HepG2 (cell line): ENCODE results near the gene CPA2. TPM values are rescaled to one million over a fixed set of nuclear protein-coding genes. Genes with fewer than 3 reads are reported as not detected.

Source experiments
- ATAC-seq: fragments of 200-7000 bp; cut with Tn5 transposase; 3 replicates; pipeline ENCODE4 v1.9.1; 2020; ENCODE audit warnings: mild to moderate bottlenecking, moderate library complexity
- BruUV-seq: library from RNA; stranded (reverse); fragments of 400-500 nt; replicated peaks from 2 replicates; lab custom pipeline; 2021; lab: Mats Ljungman, UMichigan
- CTCF ChIA-PET: fragments of 300-600 bp; formaldehyde crosslinking; extraction: SDS; loops from one replicate; lab custom pipeline; 2021; ENCODE audit warnings: low total read pairs, inconsistent platforms, low intra/inter-chr PET ratio; lab: Yijun Ruan, JAX
- POLR2A ChIA-PET: fragments of 350-600 bp; sonication (Branson Sonifier 250); formaldehyde crosslinking; loops from one replicate; lab custom pipeline; 2020; ENCODE audit warnings: antibody characterized with exemption, inconsistent platforms; lab: Yijun Ruan, JAX
- DNase-seq: peaks from one replicate; pipeline ENCODE4 v3.0.0-alpha.2; 2015; ENCODE audit warnings: low spot score
- FAIRE-seq: peaks from 3 replicates; lab custom pipeline; 2011; peaks lifted over from hg19 to GRCh38; lab: Jason Lieb, UNC
- H2AFZ ChIP-seq: one replicate; pipeline ENCODE4 v1.6.1; 2011; ENCODE audit warnings: low read length, inconsistent platforms
- H3K27ac ChIP-seq: fragments of 300-600 bp; 3 replicates; pipeline ENCODE4 v1.8.0; 2011; ENCODE audit warnings: mixed run types, mild to moderate bottlenecking, mixed read lengths, low read length, inconsistent platforms; ENCODE audit not compliant: insufficient read depth; ENCODE audit errors: extremely low read length
- H3K27me3 ChIP-seq, 2 experiments: fragments of 200-600 bp in 1 of 2; 2 replicates in 1 of 2; 3 replicates in 1 of 2; pipeline versions ENCODE4 v1.6.0 to v1.8.0; 2011; ENCODE audit warnings: low read length in 2 of 2, mild to moderate bottlenecking in 2 of 2, moderate library complexity in 2 of 2, inconsistent platforms in 1 of 2; ENCODE audit not compliant: insufficient read depth in 2 of 2, control insufficient read depth in 1 of 2
- H3K36me3 ChIP-seq, 2 experiments: fragments of 200-600 bp in 1 of 2; replicated peaks in 1 of 2; 2 replicates in 1 of 2; 3 replicates in 1 of 2; pipeline versions ENCODE4 v1.5.1 to v1.8.0; 2011; ENCODE audit warnings: low read length in 2 of 2, inconsistent platforms in 1 of 2; ENCODE audit not compliant: insufficient read depth in 2 of 2, control insufficient read depth in 1 of 2
- H3K4me1 ChIP-seq: 2 replicates; pipeline ENCODE4 v1.5.1; 2012; ENCODE audit warnings: low read length, inconsistent platforms; ENCODE audit not compliant: insufficient read depth
- H3K4me2 ChIP-seq: 2 replicates; pipeline ENCODE4 v1.6.0; 2011; ENCODE audit warnings: low read depth, low read length, inconsistent platforms
- H3K4me3 ChIP-seq, 3 experiments: fragments of 200-600 bp in 1 of 3; sonication (generic), shearing (Covaris generic) in 1 of 3; replicated peaks in 1 of 3; 2 replicates each; pipeline ENCODE4 v1.5.1; 2011 to 2016; ENCODE audit warnings: low read length in 3 of 3, inconsistent platforms in 2 of 3, low read depth in 2 of 3, mild to moderate bottlenecking in 2 of 3, control low read depth in 1 of 3, mixed read lengths in 1 of 3; ENCODE audit not compliant: insufficient read depth in 1 of 3
- H3K79me2 ChIP-seq: one replicate; pipeline ENCODE4 v1.6.1; 2011; ENCODE audit warnings: low read length, inconsistent platforms; ENCODE audit not compliant: insufficient read depth
- H3K9ac ChIP-seq: 2 replicates; pipeline ENCODE4 v1.6.0; 2011; ENCODE audit warnings: mild to moderate bottlenecking, low read depth, low read length, inconsistent platforms; ENCODE audit not compliant: insufficient read depth
- H3K9me3 ChIP-seq: 2 replicates; pipeline ENCODE4 v1.5.1; 2012; ENCODE audit warnings: mild to moderate bottlenecking, low read length
- H4K20me1 ChIP-seq: 2 replicates; pipeline ENCODE4 v1.6.0; 2011; ENCODE audit warnings: inconsistent platforms, mild to moderate bottlenecking, low read length, moderate library complexity; ENCODE audit not compliant: insufficient read depth
- CREB1 ChIP-seq, 2 experiments: fragments of 450-650 bp in 1 of 2; IDR thresholded peaks; 2 replicates each; pipeline ENCODE4 v1.6.1; 2016 to 2017; ENCODE audit warnings: control low read depth in 1 of 2, mild to moderate bottlenecking in 1 of 2, missing compliant biosample characterization in 1 of 2, missing genetic modification characterization in 1 of 2
- HHEX ChIP-seq: IDR thresholded peaks from 2 replicates; pipeline ENCODE4 v1.6.1; 2016; ENCODE audit warnings: control low read depth
- IRX3 ChIP-seq: sonication (generic); formaldehyde crosslinking; IDR thresholded peaks from 2 replicates; pipeline ENCODE4 v1.8.1; 2023; ENCODE audit warnings: mild to moderate bottlenecking, low read depth, missing genetic modification reagents, borderline replicate concordance
- JDP2 ChIP-seq: sonication (generic); formaldehyde crosslinking; IDR thresholded peaks from 2 replicates; pipeline ENCODE4 v1.8.1; 2022; ENCODE audit warnings: missing genetic modification reagents, borderline replicate concordance
- MAFF ChIP-seq: IDR thresholded peaks from 2 replicates; pipeline ENCODE4 v1.6.1; 2011; ENCODE audit warnings: low read depth, low read length, improper control_type of control experiment
- NFKBIZ ChIP-seq: IDR thresholded peaks from 2 replicates; pipeline ENCODE4 v1.6.1; 2018; ENCODE audit warnings: missing genetic modification reagents, missing compliant biosample characterization
- SMC3 ChIP-seq: IDR thresholded peaks from 2 replicates; pipeline ENCODE4 v1.6.1; 2011; ENCODE audit warnings: low read length, improper control_type of control experiment
- ZBTB43 ChIP-seq: sonication (generic); formaldehyde crosslinking; conservative IDR thresholded peaks from 2 replicates; pipeline ENCODE4 v1.4.0; 2020; ENCODE audit warnings: missing genetic modification reagents
- ZNF337 ChIP-seq: sonication (generic); formaldehyde crosslinking; IDR thresholded peaks from 2 replicates; pipeline ENCODE4 v1.5.1; 2020; ENCODE audit warnings: missing genetic modification reagents, low read depth, mild to moderate bottlenecking, borderline replicate concordance
- ZNF850 ChIP-seq: sonication (generic); formaldehyde crosslinking; conservative IDR thresholded peaks from 2 replicates; pipeline ENCODE4 v1.9.0; 2021; ENCODE audit warnings: mild to moderate bottlenecking, missing genetic modification reagents
- ZNF879 ChIP-seq: sonication (generic); formaldehyde crosslinking; IDR thresholded peaks from 2 replicates; pipeline ENCODE4 v1.8.1; 2023; ENCODE audit warnings: missing genetic modification reagents
- ZSCAN12 ChIP-seq: sonication (generic); formaldehyde crosslinking; IDR thresholded peaks from 2 replicates; pipeline ENCODE4 v1.9.0; 2021; ENCODE audit warnings: mild to moderate bottlenecking, missing genetic modification reagents
- WGBS: methylation state at CpG from one replicate; pipeline ENCODE4 v1.1.6; 2017; ENCODE audit warnings: low lambda C conversion rate; 5-methylcytosine and 5-hydroxymethylcytosine counted together
- in situ Hi-C: cut with HindIII; loops from 2 replicates; pipeline ENCODE4 v1.10.0; 2017; ENCODE audit warnings: low pct_unique_long_range_greater_than_20kb; ENCODE audit not compliant: extremely low pct_ligation_motif_present
- intact Hi-C: fragments of 100-400 bp; cut with micrococcal nuclease; formaldehyde crosslinking; loops from one replicate; pipeline ENCODE4 v1.10.0; 2022; ENCODE audit not compliant: unreplicated experiment
- polyA plus RNA-seq, 8 experiments: library from polyadenylated mRNA; depleted of rRNA in 3 of 8; stranded (reverse) in 7 of 8; unstranded in 1 of 8; fragments of >200 nt; fragmentation: Illumina TruSeq in 4 of 8; extraction: Trizol in 4 of 8; gene quantifications; 2 replicates each; pipeline versions ENCODE4 v1.2.1 to v1.2.3, GENCODE V29; 2011 to 2016; ENCODE audit warnings: low read depth in 4 of 8, missing spikeins in 1 of 8, mixed read lengths in 1 of 8; ENCODE audit not compliant: insufficient read depth in 1 of 8
- total RNA-seq, 5 experiments: library from RNA; depleted of rRNA; stranded (reverse); fragments of >200 nt; fragmentation: Illumina TruSeq; extraction: Trizol; gene quantifications; 2 replicates each; pipeline ENCODE4 v1.2.3, GENCODE V29; 2016; ENCODE audit warnings: low read depth in 1 of 5
- TF ChIP-seq, protein P1 (sequence below): sonication (generic); formaldehyde crosslinking; IDR thresholded peaks from 2 replicates; pipeline ENCODE4 v1.4.0; 2020; ENCODE audit warnings: missing genetic modification reagents, borderline replicate concordance
- TF ChIP-seq, protein P2 (sequence below): sonication (generic); formaldehyde crosslinking; IDR thresholded peaks from 2 replicates; pipeline ENCODE4 v1.4.0; 2020; ENCODE audit warnings: mild to moderate bottlenecking, missing genetic modification reagents
- TF ChIP-seq, protein P3 (sequence below): sonication (generic); formaldehyde crosslinking; conservative IDR thresholded peaks from 2 replicates; pipeline ENCODE4 v1.5.0; 2020; ENCODE audit warnings: missing genetic modification reagents
- TF ChIP-seq, protein P4 (sequence below): sonication (generic); formaldehyde crosslinking; IDR thresholded peaks from 2 replicates; pipeline ENCODE4 v1.4.0; 2020; ENCODE audit warnings: missing genetic modification reagents
- TF ChIP-seq, protein P5 (sequence below): sonication (generic); formaldehyde crosslinking; IDR thresholded peaks from 2 replicates; pipeline ENCODE4 v1.8.1; 2023; ENCODE audit warnings: mild to moderate bottlenecking, inconsistent platforms, moderate library complexity, missing genetic modification reagents, borderline replicate concordance

CPA2 gene
- total and polyA plus RNA-seq, 2 of the 13 experiments (the other 11 are each of a cell fraction or from before 2014, with no cell fraction given): not detected

- TF ChIP-seq, protein P1, sequence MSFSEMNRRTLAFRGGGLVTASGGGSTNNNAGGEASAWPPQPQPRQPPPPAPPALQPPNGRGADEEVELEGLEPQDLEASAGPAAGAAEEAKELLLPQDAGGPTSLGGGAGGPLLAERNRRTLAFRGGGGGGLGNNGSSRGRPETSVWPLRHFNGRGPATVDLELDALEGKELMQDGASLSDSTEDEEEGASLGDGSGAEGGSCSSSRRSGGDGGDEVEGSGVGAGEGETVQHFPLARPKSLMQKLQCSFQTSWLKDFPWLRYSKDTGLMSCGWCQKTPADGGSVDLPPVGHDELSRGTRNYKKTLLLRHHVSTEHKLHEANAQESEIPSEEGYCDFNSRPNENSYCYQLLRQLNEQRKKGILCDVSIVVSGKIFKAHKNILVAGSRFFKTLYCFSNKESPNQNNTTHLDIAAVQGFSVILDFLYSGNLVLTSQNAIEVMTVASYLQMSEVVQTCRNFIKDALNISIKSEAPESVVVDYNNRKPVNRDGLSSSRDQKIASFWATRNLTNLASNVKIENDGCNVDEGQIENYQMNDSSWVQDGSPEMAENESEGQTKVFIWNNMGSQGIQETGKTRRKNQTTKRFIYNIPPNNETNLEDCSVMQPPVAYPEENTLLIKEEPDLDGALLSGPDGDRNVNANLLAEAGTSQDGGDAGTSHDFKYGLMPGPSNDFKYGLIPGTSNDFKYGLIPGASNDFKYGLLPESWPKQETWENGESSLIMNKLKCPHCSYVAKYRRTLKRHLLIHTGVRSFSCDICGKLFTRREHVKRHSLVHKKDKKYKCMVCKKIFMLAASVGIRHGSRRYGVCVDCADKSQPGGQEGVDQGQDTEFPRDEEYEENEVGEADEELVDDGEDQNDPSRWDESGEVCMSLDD (CRISPR knock-in tag): no peak
- TF ChIP-seq ZNF850 (CRISPR knock-in tag): no peak
- TF ChIP-seq, protein P2, sequence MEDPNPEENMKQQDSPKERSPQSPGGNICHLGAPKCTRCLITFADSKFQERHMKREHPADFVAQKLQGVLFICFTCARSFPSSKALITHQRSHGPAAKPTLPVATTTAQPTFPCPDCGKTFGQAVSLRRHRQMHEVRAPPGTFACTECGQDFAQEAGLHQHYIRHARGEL (CRISPR knock-in tag): no peak
- TF ChIP-seq ZBTB43: no peak
- no peak for TF ChIP-seq CREB1 (IDR thresholded peaks at IDR 0.05)
- no peak for TF ChIP-seq CREB1 (CRISPR knock-in tag; IDR thresholded peaks at IDR 0.05)
Measured at GRCh38 chr7:130231792-130232191, 34.9 kb upstream of the CPA2 start (continued).

GRCh38 chr7:130232209-130232608 is 34.5 kb upstream of the CPA2 start:
- BruUV-seq: no TSS peak
- 94% methylated on average over 2 of the region's 2 CpGs for WGBS
- no peak for ATAC-seq
- in situ Hi-C loops (no loop called here), intact Hi-C loops (no loop called here)
- Histone ChIP-seq H3K27me3 (no peaks in the 10 kb centered on the region), H3K4me3 (no peak overlapping the region), H3K4me2 (no peak overlapping the region), H3K9me3 (no peaks in the 10 kb centered on the region), H2AFZ (no peak overlapping the region), H4K20me1 (no peaks in the 10 kb centered on the region), H3K9ac (no peak overlapping the region), H3K79me2 (no peaks in the 10 kb centered on the region), H3K27ac (no peak overlapping the region), H3K36me3 (no peaks in the 10 kb centered on the region), H3K4me1 (peaks cover 51% of the 10 kb centered on the region)
- ChIA-PET CTCF (no interaction called here), POLR2A (no interaction called here)
- no peak for FAIRE-seq
- DNase-seq: no peak
- no peak for TF ChIP-seq IRX3 (CRISPR knock-in tag)
- TF ChIP-seq ZNF337: no peak
- TF ChIP-seq SMC3: no peak
- TF ChIP-seq MAFF: no peak
- TF ChIP-seq, protein P3, sequence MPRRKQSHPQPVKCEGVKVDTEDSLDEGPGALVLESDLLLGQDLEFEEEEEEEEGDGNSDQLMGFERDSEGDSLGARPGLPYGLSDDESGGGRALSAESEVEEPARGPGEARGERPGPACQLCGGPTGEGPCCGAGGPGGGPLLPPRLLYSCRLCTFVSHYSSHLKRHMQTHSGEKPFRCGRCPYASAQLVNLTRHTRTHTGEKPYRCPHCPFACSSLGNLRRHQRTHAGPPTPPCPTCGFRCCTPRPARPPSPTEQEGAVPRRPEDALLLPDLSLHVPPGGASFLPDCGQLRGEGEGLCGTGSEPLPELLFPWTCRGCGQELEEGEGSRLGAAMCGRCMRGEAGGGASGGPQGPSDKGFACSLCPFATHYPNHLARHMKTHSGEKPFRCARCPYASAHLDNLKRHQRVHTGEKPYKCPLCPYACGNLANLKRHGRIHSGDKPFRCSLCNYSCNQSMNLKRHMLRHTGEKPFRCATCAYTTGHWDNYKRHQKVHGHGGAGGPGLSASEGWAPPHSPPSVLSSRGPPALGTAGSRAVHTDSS (CRISPR knock-in tag): no peak
- no peak for TF ChIP-seq JDP2 (CRISPR knock-in tag)
- no peak for TF ChIP-seq HHEX
- TF ChIP-seq, protein P4, sequence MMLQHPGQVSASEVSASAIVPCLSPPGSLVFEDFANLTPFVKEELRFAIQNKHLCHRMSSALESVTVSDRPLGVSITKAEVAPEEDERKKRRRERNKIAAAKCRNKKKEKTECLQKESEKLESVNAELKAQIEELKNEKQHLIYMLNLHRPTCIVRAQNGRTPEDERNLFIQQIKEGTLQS (CRISPR knock-in tag): no peak
- TF ChIP-seq ZNF879 (CRISPR knock-in tag): no peak
- TF ChIP-seq, protein P5, sequence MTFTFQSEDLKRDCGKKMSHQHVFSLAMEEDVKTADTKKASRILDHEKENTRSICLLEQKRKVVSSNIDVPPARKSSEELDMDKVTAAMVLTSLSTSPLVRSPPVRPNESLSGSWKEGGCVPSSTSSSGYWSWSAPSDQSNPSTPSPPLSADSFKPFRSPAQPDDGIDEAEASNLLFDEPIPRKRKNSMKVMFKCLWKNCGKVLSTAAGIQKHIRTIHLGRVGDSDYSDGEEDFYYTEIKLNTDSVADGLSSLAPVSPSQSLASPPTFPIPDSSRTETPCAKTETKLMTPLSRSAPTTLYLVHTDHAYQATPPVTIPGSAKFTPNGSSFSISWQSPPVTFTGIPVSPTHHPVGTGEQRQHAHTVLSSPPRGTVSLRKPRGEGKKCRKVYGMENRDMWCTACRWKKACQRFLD (CRISPR knock-in tag): no peak
- TF ChIP-seq NFKBIZ (CRISPR knock-in tag): no peak
- TF ChIP-seq ZSCAN12: no peak
